SK-N-SH (cell line): ENCODE measurements around the gene PTCSC3.

Experiments
- ELF1 ChIP-seq: IDR thresholded peaks from 2 replicates; pipeline ENCODE4 v1.4.0; 2012
- EP300 ChIP-seq, 2 experiments: IDR thresholded peaks; 2 replicates each; pipeline versions ENCODE4 v1.4.0 to v1.6.1; 2012; ENCODE audit warnings: borderline replicate concordance in 1 of 2, low read depth in 1 of 2, low read length in 1 of 2
- FOXJ3 ChIP-seq: sonication (generic); formaldehyde crosslinking; IDR thresholded peaks from 2 replicates; pipeline ENCODE4 v1.5.1; 2020; ENCODE audit warnings: mild to moderate bottlenecking, missing genetic modification reagents
- MXI1 ChIP-seq: IDR thresholded peaks from 2 replicates; pipeline ENCODE4 v1.6.1; 2012; ENCODE audit warnings: mild to moderate bottlenecking, low read depth, low read length, improper control_type of control experiment
- NRF1 ChIP-seq: IDR thresholded peaks from 2 replicates; pipeline ENCODE4 v1.6.1; 2012; ENCODE audit warnings: low read depth, mild to moderate bottlenecking, low read length
- POLR2AphosphoS5 ChIP-seq: IDR thresholded peaks from 2 replicates; pipeline ENCODE4 v1.6.1; 2012; ENCODE audit warnings: low read depth, low read length
- RAD21 ChIP-seq: IDR thresholded peaks from 2 replicates; pipeline ENCODE4 v1.6.1; 2012; ENCODE audit warnings: mild to moderate bottlenecking, low read length
- REST ChIP-seq: IDR thresholded peaks from 2 replicates; pipeline ENCODE4 v1.6.1; 2012; ENCODE audit warnings: mild to moderate bottlenecking, low read depth, low read length, moderate library complexity
- SMC3 ChIP-seq: IDR thresholded peaks from 2 replicates; pipeline ENCODE4 v1.6.1; 2012; ENCODE audit warnings: low read depth, low read length, improper control_type of control experiment
- TCF12 ChIP-seq: IDR thresholded peaks from 2 replicates; pipeline ENCODE4 v1.4.0; 2012
- YY1 ChIP-seq: IDR thresholded peaks from 2 replicates; pipeline ENCODE4 v1.4.0; 2012; ENCODE audit warnings: low read depth, mild to moderate bottlenecking
- TF ChIP-seq, protein P1 (sequence below): fragments of 150-350 bp; IDR thresholded peaks from 2 replicates; pipeline ENCODE4 v1.6.1; 2017; ENCODE audit warnings: antibody characterized with exemption, low read length, low read depth, borderline replicate concordance
- TF ChIP-seq, protein P2 (sequence below): fragments of 200-600 bp; sonication (generic); IDR thresholded peaks from 2 replicates; pipeline ENCODE4 v1.6.1; 2017; ENCODE audit warnings: antibody characterized with exemption, mild to moderate bottlenecking, moderate library complexity
- TF ChIP-seq, protein P3 (sequence below): IDR thresholded peaks from 2 replicates; pipeline ENCODE4 v1.4.0; 2012; ENCODE audit warnings: low read depth

DNA sequence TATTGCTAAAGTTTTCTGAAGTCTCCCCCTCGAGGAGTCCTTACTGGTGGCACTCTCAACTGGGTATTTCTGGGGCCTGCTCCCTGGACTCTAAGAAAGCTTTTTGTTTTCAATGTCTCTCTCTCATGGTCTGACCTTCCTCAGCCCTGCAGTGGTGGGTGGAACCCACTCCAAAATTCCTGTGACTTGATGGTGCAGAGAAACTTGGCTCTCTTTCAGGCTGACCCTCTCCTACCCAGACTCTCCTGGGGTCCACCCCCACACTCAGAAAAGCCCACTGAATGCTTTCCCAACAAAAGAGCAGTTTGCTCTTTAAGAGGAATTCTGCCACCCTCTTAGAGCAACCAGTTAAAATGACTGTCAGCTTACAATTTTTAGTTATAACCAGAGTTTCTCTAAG, 967 bp upstream of the PTCSC3 start:
- TF ChIP-seq, protein P1, sequence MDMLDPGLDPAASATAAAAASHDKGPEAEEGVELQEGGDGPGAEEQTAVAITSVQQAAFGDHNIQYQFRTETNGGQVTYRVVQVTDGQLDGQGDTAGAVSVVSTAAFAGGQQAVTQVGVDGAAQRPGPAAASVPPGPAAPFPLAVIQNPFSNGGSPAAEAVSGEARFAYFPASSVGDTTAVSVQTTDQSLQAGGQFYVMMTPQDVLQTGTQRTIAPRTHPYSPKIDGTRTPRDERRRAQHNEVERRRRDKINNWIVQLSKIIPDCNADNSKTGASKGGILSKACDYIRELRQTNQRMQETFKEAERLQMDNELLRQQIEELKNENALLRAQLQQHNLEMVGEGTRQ = no peak
- no peak for TF ChIP-seq POLR2AphosphoS5
- TF ChIP-seq, protein P2, sequence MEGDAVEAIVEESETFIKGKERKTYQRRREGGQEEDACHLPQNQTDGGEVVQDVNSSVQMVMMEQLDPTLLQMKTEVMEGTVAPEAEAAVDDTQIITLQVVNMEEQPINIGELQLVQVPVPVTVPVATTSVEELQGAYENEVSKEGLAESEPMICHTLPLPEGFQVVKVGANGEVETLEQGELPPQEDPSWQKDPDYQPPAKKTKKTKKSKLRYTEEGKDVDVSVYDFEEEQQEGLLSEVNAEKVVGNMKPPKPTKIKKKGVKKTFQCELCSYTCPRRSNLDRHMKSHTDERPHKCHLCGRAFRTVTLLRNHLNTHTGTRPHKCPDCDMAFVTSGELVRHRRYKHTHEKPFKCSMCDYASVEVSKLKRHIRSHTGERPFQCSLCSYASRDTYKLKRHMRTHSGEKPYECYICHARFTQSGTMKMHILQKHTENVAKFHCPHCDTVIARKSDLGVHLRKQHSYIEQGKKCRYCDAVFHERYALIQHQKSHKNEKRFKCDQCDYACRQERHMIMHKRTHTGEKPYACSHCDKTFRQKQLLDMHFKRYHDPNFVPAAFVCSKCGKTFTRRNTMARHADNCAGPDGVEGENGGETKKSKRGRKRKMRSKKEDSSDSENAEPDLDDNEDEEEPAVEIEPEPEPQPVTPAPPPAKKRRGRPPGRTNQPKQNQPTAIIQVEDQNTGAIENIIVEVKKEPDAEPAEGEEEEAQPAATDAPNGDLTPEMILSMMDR = no peak
- TF ChIP-seq FOXJ3 (CRISPR knock-in tag) = no peak
- no peak for TF ChIP-seq EP300 (IDR thresholded peaks at IDR 0.05; ENCODE audit: borderline replicate concordance in 1 of 2, low read depth in 1 of 2, low read length in 1 of 2)
- TF ChIP-seq SMC3 = no peak
- no peak for TF ChIP-seq TCF12
- TF ChIP-seq ELF1 = no peak
- TF ChIP-seq NRF1 = no peak
- no peak for TF ChIP-seq RAD21
- TF ChIP-seq, protein P3, sequence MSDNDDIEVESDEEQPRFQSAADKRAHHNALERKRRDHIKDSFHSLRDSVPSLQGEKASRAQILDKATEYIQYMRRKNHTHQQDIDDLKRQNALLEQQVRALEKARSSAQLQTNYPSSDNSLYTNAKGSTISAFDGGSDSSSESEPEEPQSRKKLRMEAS = no peak
- TF ChIP-seq MXI1 = no peak
- no peak for TF ChIP-seq REST
- no peak for TF ChIP-seq YY1
